T-cell (primary cell): ENCODE measurements around the gene SYNGAP1. TPM values are rescaled to one million over a fixed set of nuclear protein-coding genes. Genes with fewer than 3 reads are reported as not detected.

ENCODE experiments used
- ATAC-seq, 4 experiments: fragments of 200-7000 bp in 3 of 4; fragments of 150-1000 bp in 1 of 4; cut with Tn5 transposase; replicated peaks in 1 of 4; 1 replicate in 3 of 4; 2 replicates in 1 of 4; pipeline ENCODE4 v1.10.0; 2021; ENCODE audit warnings: moderate library complexity in 3 of 4, mild to moderate bottlenecking in 2 of 4, moderate number of reproducible peaks in 1 of 4
- CTCF ChIA-PET, 2 donors: fragments of 300-600 bp; sonication (Branson Sonifier 250); formaldehyde crosslinking; loops; one replicate each; lab custom pipeline; 2022; ENCODE audit warnings: antibody characterized with exemption in 2 of 2; lab: Charles Lee
- POLR2A ChIA-PET, 2 donors: fragments of 300-600 bp; sonication (Branson Sonifier 250); formaldehyde crosslinking; loops; one replicate each; lab custom pipeline; 2022; ENCODE audit warnings: antibody characterized with exemption in 2 of 2; lab: Charles Lee
- DNase-seq, 35 experiments: peaks; one replicate each; pipeline versions ENCODE4 v3.0.0 to v3.0.0-alpha.2; 2013 to 2023
- H3K27ac ChIP-seq: one replicate; pipeline ENCODE4 v1.5.1; 2013; ENCODE audit warnings: low read length
- H3K27me3 ChIP-seq, 2 experiments: replicated peaks in 1 of 2; 1 replicate in 1 of 2; 2 replicates in 1 of 2; pipeline versions ENCODE4 v1.6.1 to v1.7.0; 2013; ENCODE audit warnings: low read length in 1 of 2, mixed read lengths in 1 of 2; ENCODE audit not compliant: control insufficient read depth in 2 of 2, insufficient read depth in 2 of 2; ENCODE audit errors: extremely low read depth in 1 of 2
- H3K36me3 ChIP-seq, 2 donors: 1 replicate in 1 of 2; 2 replicates in 1 of 2; pipeline versions ENCODE4 v1.6.1 to v1.7.0; 2013; ENCODE audit warnings: low read length in 1 of 2; ENCODE audit not compliant: control insufficient read depth in 2 of 2, insufficient read depth in 1 of 2; ENCODE audit errors: extremely low read depth in 1 of 2
- H3K4me1 ChIP-seq, 2 experiments: 1 replicate in 1 of 2; 2 replicates in 1 of 2; pipeline versions ENCODE4 v1.6.1 to v1.7.0; 2013; ENCODE audit warnings: low read length in 2 of 2, mixed read lengths in 1 of 2; ENCODE audit not compliant: insufficient read depth in 2 of 2, control insufficient read depth in 1 of 2; ENCODE audit errors: extremely low read depth in 1 of 2
- H3K4me3 ChIP-seq, 2 donors: 1 replicate in 1 of 2; 2 replicates in 1 of 2; pipeline versions ENCODE4 v1.5.1 to v1.7.0; 2013; ENCODE audit warnings: mild to moderate bottlenecking in 2 of 2, low read length in 1 of 2, moderate library complexity in 1 of 2; ENCODE audit not compliant: control insufficient read depth in 1 of 2; ENCODE audit errors: extremely low read depth in 1 of 2
- H3K9me3 ChIP-seq: 2 replicates; pipeline ENCODE4 v1.7.0; 2013
- H3K27ac Mint-ChIP-seq, 2 donors: one replicate each; pipeline ENCODE4 v1.8.0; 2020 to 2021; ENCODE audit warnings: mild to moderate bottlenecking in 2 of 2, mixed read lengths in 2 of 2
- H3K27me3 Mint-ChIP-seq, 2 donors: one replicate each; pipeline ENCODE4 v1.8.0; 2021 to 2022; ENCODE audit warnings: mixed read lengths in 2 of 2
- H3K36me3 Mint-ChIP-seq: one replicate; pipeline ENCODE4 v1.8.0; 2021; ENCODE audit warnings: mixed read lengths
- H3K4me1 Mint-ChIP-seq, 3 donors: one replicate each; pipeline ENCODE4 v1.8.0; 2020 to 2022; ENCODE audit warnings: mixed read lengths in 3 of 3, mild to moderate bottlenecking in 1 of 3
- H3K4me3 Mint-ChIP-seq, 3 donors: one replicate each; pipeline ENCODE4 v1.8.0; 2020 to 2022; ENCODE audit warnings: mild to moderate bottlenecking in 3 of 3, mixed read lengths in 3 of 3, moderate library complexity in 3 of 3
- H3K9me3 Mint-ChIP-seq, 3 donors: one replicate each; pipeline ENCODE4 v1.8.0; 2020 to 2022; ENCODE audit warnings: mixed read lengths in 3 of 3
- WGBS: methylation state at CpG from one replicate; pipeline ENCODE4 v1.1.5; 2013; ENCODE audit warnings: missing lambda C conversion rate; ENCODE audit not compliant: insufficient coverage; 5-methylcytosine and 5-hydroxymethylcytosine counted together
- total RNA-seq, 35 experiments: library from RNA in 6 of 35; stranded (reverse) in 6 of 35; fragments of 120-200 nt in 1 of 35; gene quantifications; one replicate each; pipeline versions ENCODE4 v1.2.1 to v1.2.4 and lab custom pipeline; 2013 to 2026

Gene SYNGAP1
- total RNA-seq, 5 donors from 2014 or later (not counting 1 experiment from before 2014, with no cell fraction given) = 51.2 to 111 (median 64.5) TPM

DNA sequence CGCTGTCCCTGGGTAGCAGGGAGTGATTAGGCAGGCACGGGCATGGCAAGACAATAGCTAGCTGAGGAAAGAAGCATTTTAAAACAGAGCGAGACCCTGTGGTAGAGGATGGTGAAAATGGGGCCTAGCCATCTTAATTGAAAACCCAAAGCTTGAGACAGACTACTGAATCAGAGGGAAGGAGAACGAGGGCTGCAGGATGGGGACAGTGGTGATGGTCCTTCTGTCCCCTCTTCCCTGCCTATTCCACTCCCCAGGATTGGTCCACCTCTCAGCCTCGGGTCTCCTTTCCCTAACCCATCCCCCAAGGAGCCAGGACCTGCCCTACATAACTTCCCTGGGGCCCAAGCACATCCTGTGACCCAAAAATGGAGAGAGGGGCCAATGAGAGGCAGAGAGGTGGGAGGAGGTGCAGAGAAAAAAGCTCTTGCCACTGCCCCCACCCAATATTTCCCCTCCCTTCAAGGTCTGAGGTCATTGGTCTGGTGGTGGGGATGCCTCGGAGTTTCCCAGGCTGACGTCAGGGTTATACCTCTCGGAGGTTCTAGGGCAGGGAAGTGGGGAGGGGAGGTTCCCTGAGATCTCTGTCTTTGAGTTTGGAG is 1.1 kb upstream of the SYNGAP1 start:
- no peaks in the 10 kb centered on the region for H3K27me3 Mint-ChIP-seq
- H3K27ac Mint-ChIP-seq = peak overlapping the region; percentile 96 to 99
- ATAC-seq (no peak), DNase-seq (peak in 25 of 35 experiments; percentile 30 to 83 (median 51))
- no peaks in the 10 kb centered on the region for H3K9me3 ChIP-seq
- H3K36me3 ChIP-seq = peaks cover 0 to 31% of the 10 kb centered on the region in 2 donors
- ChIA-PET POLR2A (interaction anchor here in 1 of 2 donors (1.0 to 1.2 kb wide), 2 partner anchors 141 to 152 kb away, joined by 3 read pairs; no protein-coding TSS in a partner anchor), CTCF (interaction anchor here (1.1 to 1.6 kb wide), 3 partner anchors 11 to 35 kb away, joined by 3 to 12 read pairs (median 3); partner anchors contain the start of gene ZBTB9 (in 1 of the 2))
- peak overlapping the region; percentile 98 for H3K27ac ChIP-seq
- peaks cover 59 to 84% (median 72%) of the 10 kb centered on the region in 3 donors for H3K4me1 Mint-ChIP-seq
- H3K27me3 ChIP-seq = no peaks in the 10 kb centered on the region
- no peaks in the 10 kb centered on the region for H3K9me3 Mint-ChIP-seq
- WGBS = 39% methylated on average over 6 of the region's 8 CpGs
- H3K4me3 Mint-ChIP-seq = peak overlapping the region; percentile 92 to 94 (median 94)
- H3K36me3 Mint-ChIP-seq = peaks cover 22% of the 10 kb centered on the region
- H3K4me1 ChIP-seq = peaks cover 23 to 65% of the 10 kb centered on the region in 2 experiments
- peak overlapping the region; percentile 58 to 86 for H3K4me3 ChIP-seq

DNA sequence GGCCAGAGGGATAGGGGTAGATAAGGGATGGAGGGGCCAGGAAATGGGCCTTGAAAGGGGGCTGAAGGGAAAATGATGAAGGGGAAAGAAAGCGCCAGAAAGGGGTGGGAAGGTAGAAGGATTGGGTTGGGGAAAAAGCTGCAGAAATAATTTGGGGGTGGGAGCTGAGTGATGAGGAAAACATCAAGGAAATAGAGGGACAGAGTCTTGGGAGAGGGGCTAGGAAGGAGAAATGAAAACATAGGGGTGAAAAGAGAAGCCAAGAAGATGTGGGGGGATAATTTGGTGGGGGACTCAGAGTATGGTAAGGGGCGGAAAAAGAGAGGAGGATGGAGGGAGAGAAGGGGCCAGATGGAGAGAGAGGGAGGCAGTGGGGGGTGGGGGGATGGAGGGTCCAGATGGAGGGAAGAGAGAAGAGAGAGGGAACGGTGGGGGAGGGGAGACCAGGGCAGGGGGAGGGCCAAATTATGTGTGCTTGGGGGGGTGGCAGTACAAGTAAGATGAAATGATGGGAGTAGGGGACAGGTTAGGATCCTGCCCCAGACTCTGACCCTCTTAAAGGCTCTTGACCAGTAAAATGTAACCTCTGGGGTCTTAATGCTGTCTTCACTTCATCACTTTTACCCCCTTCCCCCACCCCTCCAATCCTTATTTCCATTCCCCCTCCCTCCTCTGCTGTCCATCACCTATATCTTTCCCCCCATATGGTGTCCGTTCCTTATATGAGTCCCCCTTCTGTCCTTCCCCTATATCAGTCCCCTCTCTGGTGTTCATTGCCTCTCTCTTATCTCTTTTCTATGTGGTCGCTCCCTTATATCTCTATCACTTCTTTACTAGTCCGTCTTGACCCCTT is 852 bp downstream of the SYNGAP1 start:
- no peaks in the 10 kb centered on the region for H3K27me3 ChIP-seq
- ChIA-PET CTCF (no interaction called here), POLR2A (no interaction called here)
- peak overlapping the region in 1 of 3 donors; percentile 94 for H3K4me3 Mint-ChIP-seq
- no peak overlapping the region for H3K4me3 ChIP-seq
- peaks cover 59 to 83% (median 74%) of the 10 kb centered on the region in 3 donors for H3K4me1 Mint-ChIP-seq
- H3K27me3 Mint-ChIP-seq = no peaks in the 10 kb centered on the region
- no peaks in the 10 kb centered on the region for H3K9me3 ChIP-seq
- WGBS = 95% methylated on average over 4 of the region's 6 CpGs
- peaks cover 0 to 13% of the 10 kb centered on the region in 2 donors for H3K36me3 ChIP-seq
- H3K36me3 Mint-ChIP-seq = peaks cover 7% of the 10 kb centered on the region
- peak overlapping the region; percentile 31 to 58 for H3K27ac Mint-ChIP-seq
- no peak overlapping the region for H3K27ac ChIP-seq
- ATAC-seq (no peak), DNase-seq (no peak)
- H3K4me1 ChIP-seq = peaks cover 29 to 60% of the 10 kb centered on the region in 2 experiments
- no peaks in the 10 kb centered on the region for H3K9me3 Mint-ChIP-seq

DNA sequence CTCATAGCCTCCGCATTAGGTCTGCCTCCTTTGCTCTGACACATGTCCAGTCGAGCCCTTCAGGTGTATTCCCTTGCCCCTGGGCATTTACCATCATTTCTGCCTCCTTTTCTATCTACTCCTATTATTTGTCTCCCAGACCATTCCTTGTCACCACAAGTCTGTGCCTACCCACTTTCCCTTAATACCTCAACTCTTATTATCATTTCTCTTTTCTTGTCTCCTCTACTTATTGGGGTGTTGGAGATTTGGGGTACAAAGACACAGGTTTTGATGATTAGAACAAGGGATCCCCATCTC is 1.4 kb downstream of the SYNGAP1 start:
- Mint-ChIP-seq H3K9me3 (no peaks in the 10 kb centered on the region), H3K27ac (peak overlapping the region; percentile 31 to 34), H3K27me3 (no peaks in the 10 kb centered on the region), H3K36me3 (peaks cover 5% of the 10 kb centered on the region), H3K4me1 (peaks cover 55 to 81% (median 72%) of the 10 kb centered on the region in 3 donors), H3K4me3 (peak overlapping the region in 1 of 3 donors; percentile 94)
- H3K9me3 ChIP-seq = no peaks in the 10 kb centered on the region
- ChIA-PET POLR2A (no interaction called here), CTCF (no interaction called here)
- no peak for DNase-seq
- WGBS = 88% methylated on average over 2 of the region's 2 CpGs
- ATAC-seq = no peak
- no peaks in the 10 kb centered on the region for H3K27me3 ChIP-seq
- peaks cover 29 to 59% of the 10 kb centered on the region in 2 experiments for H3K4me1 ChIP-seq
- H3K36me3 ChIP-seq = peaks cover 0 to 7% of the 10 kb centered on the region in 2 donors
- H3K4me3 ChIP-seq = no peak overlapping the region
- no peak overlapping the region for H3K27ac ChIP-seq

DNA sequence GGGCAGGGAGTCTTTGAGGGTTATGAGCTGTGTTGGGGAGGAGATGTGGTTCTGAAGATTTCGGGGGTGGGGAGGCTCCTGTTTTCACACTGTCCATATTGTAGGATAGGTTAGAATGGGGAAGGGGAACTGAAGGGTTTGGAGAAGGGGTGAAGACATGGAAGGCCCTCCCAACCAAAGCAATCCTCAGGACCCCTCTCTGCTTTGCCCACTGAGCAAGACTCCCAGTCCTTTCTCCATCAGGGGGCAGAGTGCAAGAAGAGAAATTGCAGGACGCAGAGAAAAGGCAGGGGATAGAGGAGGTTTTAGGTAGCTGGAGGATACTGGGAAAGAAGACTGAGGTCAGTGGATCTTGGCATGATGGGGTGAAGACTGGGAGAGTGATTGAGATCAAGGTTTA is 3.9 kb downstream of the SYNGAP1 start:
- POLR2A ChIA-PET = interaction anchor here in 1 of 2 donors (0.6 to 0.7 kb wide), 2 partner anchors 125 to 491 kb away, joined by 3 to 5 read pairs; no protein-coding TSS in a partner anchor
- no peaks in the 10 kb centered on the region for H3K27me3 ChIP-seq
- DNase-seq (no peak), ATAC-seq (no peak)
- no peak overlapping the region for H3K27ac ChIP-seq
- peaks cover 53 to 79% (median 71%) of the 10 kb centered on the region in 3 donors for H3K4me1 Mint-ChIP-seq
- peak overlapping the region; percentile 85 to 97 (median 86) for H3K4me3 Mint-ChIP-seq
- H3K27ac Mint-ChIP-seq = peak overlapping the region; percentile 95 to 96
- H3K27me3 Mint-ChIP-seq = no peaks in the 10 kb centered on the region
- 100% methylated on average over 1 of the region's 2 CpGs for WGBS
- CTCF ChIA-PET = no interaction called here
- no peaks in the 10 kb centered on the region for H3K36me3 Mint-ChIP-seq
- no peaks in the 10 kb centered on the region for H3K9me3 ChIP-seq
- peaks cover 24 to 58% of the 10 kb centered on the region in 2 experiments for H3K4me1 ChIP-seq
- H3K36me3 ChIP-seq = no peaks in the 10 kb centered on the region
- no peak overlapping the region for H3K4me3 ChIP-seq
- H3K9me3 Mint-ChIP-seq = no peaks in the 10 kb centered on the region

DNA sequence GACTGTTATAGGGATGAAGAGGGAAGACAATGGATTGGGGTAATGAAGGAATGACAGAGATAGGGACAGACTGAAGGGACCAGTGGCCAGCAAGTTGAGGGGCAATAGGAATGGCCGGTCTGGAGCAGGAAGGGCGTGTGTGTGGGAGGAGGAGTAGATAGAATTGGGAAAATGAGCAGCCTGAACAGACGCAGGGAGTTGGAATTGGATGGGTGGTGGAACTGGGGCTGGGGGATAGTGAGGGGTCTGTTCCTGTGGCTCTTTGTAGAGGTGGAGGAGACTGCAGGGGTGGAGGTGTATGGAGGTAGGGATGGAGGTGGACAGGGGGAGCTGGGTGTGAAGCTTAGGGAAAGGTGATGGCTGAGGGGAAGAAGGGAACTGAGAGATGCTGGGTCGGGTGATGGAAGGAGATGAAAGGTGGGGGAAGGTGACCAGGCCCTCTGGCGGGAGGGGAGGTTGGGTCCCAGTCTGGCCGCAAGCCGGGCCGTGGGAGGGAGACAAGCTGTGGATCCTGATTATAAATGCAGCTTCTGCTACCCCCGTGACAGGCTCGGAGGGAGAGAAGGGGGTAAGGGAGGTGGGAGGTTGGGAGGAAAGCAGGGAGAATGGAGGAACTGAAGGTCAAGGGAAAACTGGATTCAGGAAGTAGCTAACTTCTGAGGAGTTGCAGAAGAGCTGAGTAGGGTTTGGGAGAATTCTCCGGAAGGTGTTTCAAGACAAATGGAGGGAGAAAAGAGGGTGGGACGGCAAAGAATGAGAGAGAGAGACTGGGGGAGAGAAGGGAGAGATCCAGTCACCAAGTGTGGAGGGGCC is 5.2 kb downstream of the SYNGAP1 start:
- H3K27me3 Mint-ChIP-seq = no peaks in the 10 kb centered on the region
- H3K9me3 Mint-ChIP-seq = no peaks in the 10 kb centered on the region
- peak overlapping the region; percentile 85 to 97 (median 86) for H3K4me3 Mint-ChIP-seq
- no peaks in the 10 kb centered on the region for H3K36me3 ChIP-seq
- POLR2A ChIA-PET = interaction anchor here in 1 of 2 donors (0.6 to 0.7 kb wide), 2 partner anchors 117 to 137 kb away, joined by 3 read pairs; no protein-coding TSS in a partner anchor
- H3K4me3 ChIP-seq = peak overlapping the region; percentile 65 to 67
- DNase-seq = peak in 1 of 35 experiments; percentile 17
- H3K9me3 ChIP-seq = no peaks in the 10 kb centered on the region
- H3K4me1 ChIP-seq = peaks cover 26 to 58% of the 10 kb centered on the region in 2 experiments
- H3K27ac Mint-ChIP-seq = peak overlapping the region; percentile 95 to 96
- H3K36me3 Mint-ChIP-seq = no peaks in the 10 kb centered on the region
- H3K27me3 ChIP-seq = no peaks in the 10 kb centered on the region
- ATAC-seq = no peak
- CTCF ChIA-PET = interaction anchor here (1.1 to 1.5 kb wide), 3 partner anchors 35 to 126 kb away, joined by 4 to 8 read pairs (median 4); no protein-coding TSS in a partner anchor
- H3K27ac ChIP-seq = peak overlapping the region; percentile 87
- peaks cover 55 to 81% (median 72%) of the 10 kb centered on the region in 3 donors for H3K4me1 Mint-ChIP-seq
- WGBS = 35% methylated on average over 12 of the region's 12 CpGs
